Retinal pigment epithelial cell (primary cell): ENCODE measurements around the gene FAM107B.
"Not testable (repeated sequence)": the region's sequence is repeated elsewhere in the genome, so short reads cannot be mapped to it uniquely, and the experiment has no call there.

Experiments
- DNase-seq: peaks from one replicate; pipeline ENCODE4 v3.0.0-alpha.2; 2010; ENCODE audit warnings: low read depth
- H3K4me3 ChIP-seq: 2 replicates; pipeline ENCODE4 v1.5.1; 2011; ENCODE audit warnings: mild to moderate bottlenecking, low read length, control low read depth, moderate library complexity
- CTCF ChIP-seq: conservative IDR thresholded peaks from 2 replicates; pipeline ENCODE4 v1.5.1; 2011; ENCODE audit warnings: low read depth, low read length, control low read depth, inconsistent platforms

FAM107B gene

GRCh38 chr10:14664345-14664744, 110.4 kb downstream of the FAM107B start:
- no peak overlapping the region for H3K4me3 ChIP-seq
- DNase-seq = no peak
- no peak for TF ChIP-seq CTCF

- H3K4me3 ChIP-seq = no peak overlapping the region
Measured at GRCh38 chr10:14661818-14662217, 112.9 kb downstream of the FAM107B start.

GRCh38 chr10:14660831-14661230, 113.9 kb downstream of the FAM107B start:
- DNase-seq = no peak
- TF ChIP-seq CTCF = no peak
- H3K4me3 ChIP-seq = no peak overlapping the region

More at GRCh38 chr10:14661818-14662217, 112.9 kb downstream of the FAM107B start:
- TF ChIP-seq CTCF = no peak
- DNase-seq = no peak

GRCh38 chr10:14659626-14660196, 115.0 kb downstream of the FAM107B start:
- TF ChIP-seq CTCF = no peak
- no peak overlapping the region for H3K4me3 ChIP-seq
- DNase-seq = no peak

- not testable (repeated sequence) for H3K4me3 ChIP-seq, DNase-seq
Measured at GRCh38 chr10:14659137-14659536, 115.6 kb downstream of the FAM107B start.

GRCh38 chr10:14658331-14659127, 116.2 kb downstream of the FAM107B start:
- no peak overlapping the region for H3K4me3 ChIP-seq
- no peak for TF ChIP-seq CTCF
- DNase-seq = peak; percentile 80

GRCh38 chr10:14656052-14656730, 118.5 kb downstream of the FAM107B start:
- TF ChIP-seq CTCF = no peak
- H3K4me3 ChIP-seq = no peak overlapping the region
- DNase-seq = no peak
